GM12873 (cell line): ENCODE results near the gene ZNRD2.
A peak's percentile ranks its signal among the peaks of the same experiment; 100 is the strongest.

Experiments
- TF ChIP-seq, protein P1 (sequence below): IDR thresholded peaks from 2 replicates; pipeline ENCODE4 v1.5.1; 2012; ENCODE audit warnings: low read depth, mild to moderate bottlenecking, moderate library complexity, low read length, control low read depth; ENCODE audit not compliant: insufficient read depth; ENCODE audit errors: missing control alignments

The ZNRD2 gene, protein sequence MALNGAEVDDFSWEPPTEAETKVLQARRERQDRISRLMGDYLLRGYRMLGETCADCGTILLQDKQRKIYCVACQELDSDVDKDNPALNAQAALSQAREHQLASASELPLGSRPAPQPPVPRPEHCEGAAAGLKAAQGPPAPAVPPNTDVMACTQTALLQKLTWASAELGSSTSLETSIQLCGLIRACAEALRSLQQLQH

DNA sequence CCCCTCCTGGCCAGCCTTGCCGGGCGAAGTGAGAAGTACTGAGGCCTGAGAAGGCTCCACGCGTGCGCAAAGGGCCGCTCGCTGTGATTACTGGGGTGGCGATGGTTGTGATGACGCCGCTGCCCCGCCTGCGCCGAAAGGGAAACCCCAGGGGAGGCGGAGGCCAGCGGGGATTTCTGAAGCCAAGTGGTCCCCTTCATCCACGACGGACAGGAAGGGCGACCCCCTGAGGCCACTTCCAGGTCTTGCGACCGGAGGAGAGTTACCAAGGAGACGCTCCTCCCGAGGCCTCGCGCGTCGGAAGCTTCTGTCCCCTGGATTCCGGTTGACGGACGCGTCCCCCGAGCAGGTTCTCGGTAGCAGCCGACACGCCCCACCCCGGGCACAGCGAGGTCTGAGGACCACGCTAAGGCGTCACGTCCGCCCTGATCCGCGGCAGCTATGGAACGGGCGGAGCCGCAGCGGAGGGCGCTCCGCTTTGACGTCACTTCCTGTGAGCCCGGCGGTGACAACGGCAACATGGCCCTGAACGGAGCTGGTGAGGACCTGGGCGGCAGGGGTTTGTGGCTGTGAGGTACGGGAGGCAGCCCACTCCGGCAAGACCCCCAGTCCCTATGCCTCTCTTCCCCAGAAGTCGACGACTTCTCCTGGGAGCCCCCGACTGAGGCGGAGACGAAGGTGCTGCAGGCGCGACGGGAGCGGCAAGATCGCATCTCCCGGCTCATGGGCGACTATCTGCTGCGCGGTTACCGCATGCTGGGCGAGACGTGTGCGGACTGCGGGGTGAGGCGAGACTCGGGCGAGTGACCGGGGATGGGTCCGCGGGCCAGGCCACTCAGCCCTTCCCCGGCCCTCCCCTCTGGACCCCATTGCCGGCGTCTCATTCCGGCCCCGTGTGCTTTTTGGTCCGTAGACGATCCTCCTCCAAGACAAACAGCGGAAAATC lies at the start of gene ZNRD2:
Gene ZNRD2, plus strand, starts transcription at position 505 of the 946 bp plus-strand sequence. Its CDS starts 15 bp downstream, at position 520.
- TF ChIP-seq, protein P1, sequence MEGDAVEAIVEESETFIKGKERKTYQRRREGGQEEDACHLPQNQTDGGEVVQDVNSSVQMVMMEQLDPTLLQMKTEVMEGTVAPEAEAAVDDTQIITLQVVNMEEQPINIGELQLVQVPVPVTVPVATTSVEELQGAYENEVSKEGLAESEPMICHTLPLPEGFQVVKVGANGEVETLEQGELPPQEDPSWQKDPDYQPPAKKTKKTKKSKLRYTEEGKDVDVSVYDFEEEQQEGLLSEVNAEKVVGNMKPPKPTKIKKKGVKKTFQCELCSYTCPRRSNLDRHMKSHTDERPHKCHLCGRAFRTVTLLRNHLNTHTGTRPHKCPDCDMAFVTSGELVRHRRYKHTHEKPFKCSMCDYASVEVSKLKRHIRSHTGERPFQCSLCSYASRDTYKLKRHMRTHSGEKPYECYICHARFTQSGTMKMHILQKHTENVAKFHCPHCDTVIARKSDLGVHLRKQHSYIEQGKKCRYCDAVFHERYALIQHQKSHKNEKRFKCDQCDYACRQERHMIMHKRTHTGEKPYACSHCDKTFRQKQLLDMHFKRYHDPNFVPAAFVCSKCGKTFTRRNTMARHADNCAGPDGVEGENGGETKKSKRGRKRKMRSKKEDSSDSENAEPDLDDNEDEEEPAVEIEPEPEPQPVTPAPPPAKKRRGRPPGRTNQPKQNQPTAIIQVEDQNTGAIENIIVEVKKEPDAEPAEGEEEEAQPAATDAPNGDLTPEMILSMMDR: peak; percentile 68

DNA sequence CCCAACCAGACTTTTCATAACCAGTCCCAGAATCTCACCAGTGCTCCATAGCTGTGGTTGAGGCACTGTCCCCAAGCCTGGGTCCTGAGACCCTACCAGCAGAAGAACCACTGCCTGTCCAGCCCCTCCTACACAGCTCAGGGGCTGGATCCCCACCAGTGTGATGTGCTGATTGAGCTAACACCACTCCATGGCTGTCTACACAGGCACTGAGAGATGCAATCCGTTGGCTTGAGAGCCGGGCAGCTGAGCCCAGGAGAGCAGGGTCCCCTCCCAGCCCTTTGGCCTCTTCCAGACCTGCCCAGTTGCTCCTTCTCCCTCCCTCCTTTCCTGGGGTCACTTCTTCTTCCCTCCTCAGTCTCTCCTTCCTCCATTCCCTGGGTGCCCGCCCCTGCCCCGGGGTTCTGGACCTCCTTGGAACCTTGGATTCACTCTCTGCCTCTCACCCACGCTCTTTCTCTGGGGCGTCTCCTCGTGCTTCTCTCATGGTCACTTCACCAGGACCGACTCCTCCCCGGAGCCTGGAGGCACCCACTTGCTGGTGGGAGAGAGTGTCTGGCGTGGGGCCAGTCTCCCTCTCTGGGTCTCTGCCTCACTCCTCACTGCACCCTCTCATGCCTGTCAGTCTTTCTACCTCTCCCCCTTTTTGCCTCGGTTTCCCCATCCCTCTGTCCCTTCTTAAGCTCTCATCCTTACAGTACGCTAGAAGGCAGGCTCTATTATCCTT lies 46.1 kb upstream of the ZNRD2 start:
- TF ChIP-seq, protein P1: no peak

DNA sequence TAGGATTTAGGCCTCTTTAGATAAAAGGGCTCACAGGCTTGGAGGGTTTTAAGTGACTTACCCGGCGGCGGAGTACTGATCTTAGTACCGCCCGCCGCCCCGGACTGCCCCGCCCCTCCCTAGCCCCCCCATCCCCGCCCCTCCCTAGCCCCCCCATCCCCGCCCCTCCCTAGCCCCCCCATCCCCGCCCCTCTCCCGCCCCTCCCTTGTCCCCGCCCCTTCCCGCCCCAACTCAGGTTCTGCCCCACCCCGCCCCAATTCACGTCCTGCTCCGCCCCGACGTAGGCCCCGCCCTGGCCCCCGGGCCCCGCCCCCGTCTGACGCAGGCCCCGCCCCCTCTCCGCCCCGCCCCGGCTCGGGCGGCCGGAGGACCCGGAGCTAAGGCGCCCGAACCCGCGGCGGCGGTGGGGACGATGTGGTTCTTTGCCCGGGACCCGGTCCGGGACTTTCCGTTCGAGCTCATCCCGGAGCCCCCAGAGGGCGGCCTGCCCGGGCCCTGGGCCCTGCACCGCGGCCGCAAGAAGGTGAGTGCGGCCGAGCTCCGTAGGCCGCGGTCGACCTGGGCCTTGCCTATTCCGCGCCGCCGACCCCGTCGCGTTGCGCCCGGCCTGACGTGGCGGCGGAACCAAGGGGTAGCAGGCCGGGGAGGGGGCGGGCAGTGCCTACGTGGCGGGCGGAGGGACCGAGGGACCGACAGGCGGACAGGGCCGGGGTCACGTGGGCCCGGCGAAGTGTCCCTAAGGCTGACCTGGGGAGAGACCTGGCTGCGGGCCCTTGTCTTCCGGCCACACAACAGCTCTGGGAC lies 45.3 kb upstream of the ZNRD2 start, which contains the start of gene SCYL1:
Gene SCYL1, plus strand, starts transcription at position 343 of the 805 bp plus-strand sequence. Its CDS starts 71 bp downstream, at position 414.
- TF ChIP-seq, protein P1: no peak

DNA sequence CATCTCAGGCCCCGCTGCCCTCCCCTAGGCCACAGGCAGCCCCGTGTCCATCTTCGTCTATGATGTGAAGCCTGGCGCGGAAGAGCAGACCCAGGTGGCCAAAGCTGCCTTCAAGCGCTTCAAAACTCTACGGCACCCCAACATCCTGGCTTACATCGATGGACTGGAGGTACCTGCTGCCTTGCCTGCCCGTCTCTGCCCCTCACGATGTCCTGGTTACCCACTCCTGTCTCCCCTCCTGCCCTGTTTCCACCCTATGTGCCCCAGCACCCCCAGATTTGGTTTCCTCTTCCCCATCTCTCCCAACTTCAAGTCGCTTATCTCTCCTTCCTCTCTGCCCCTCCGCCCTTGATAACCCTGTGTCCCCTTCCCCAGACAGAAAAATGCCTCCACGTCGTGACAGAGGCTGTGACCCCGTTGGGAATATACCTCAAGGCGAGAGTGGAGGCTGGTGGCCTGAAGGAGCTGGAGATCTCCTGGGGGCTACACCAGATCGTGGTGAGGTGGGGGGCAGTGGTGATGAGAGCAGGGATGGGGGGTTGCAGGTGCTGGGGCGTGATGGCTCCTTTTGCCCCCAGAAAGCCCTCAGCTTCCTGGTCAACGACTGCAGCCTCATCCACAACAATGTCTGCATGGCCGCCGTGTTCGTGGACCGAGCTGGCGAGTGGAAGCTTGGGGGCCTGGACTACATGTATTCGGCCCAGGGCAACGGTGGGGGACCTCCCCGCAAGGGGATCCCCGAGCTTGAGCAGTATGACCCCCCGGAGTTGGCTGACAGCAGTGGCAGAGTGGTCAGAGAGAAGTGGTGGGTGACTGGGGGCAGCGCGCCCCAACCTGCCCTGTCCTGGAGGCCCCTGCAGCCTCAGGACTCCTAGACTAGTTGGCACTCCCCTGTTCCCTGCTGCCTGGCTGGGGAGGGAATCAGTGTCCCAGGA lies 44.5 kb upstream of the ZNRD2 start:
- TF ChIP-seq, protein P1: no peak

DNA sequence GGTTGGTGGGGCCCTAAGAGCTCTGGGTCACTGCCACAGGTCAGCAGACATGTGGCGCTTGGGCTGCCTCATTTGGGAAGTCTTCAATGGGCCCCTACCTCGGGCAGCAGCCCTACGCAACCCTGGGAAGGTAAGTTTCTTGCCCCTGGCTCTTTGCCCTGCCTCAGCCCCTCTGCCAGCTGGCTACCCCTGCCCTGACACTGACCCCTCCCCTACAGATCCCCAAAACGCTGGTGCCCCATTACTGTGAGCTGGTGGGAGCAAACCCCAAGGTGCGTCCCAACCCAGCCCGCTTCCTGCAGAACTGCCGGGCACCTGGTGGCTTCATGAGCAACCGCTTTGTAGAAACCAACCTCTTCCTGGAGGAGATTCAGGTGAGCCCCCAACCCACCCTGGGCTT lies 43.5 kb upstream of the ZNRD2 start:
- TF ChIP-seq, protein P1: no peak

DNA sequence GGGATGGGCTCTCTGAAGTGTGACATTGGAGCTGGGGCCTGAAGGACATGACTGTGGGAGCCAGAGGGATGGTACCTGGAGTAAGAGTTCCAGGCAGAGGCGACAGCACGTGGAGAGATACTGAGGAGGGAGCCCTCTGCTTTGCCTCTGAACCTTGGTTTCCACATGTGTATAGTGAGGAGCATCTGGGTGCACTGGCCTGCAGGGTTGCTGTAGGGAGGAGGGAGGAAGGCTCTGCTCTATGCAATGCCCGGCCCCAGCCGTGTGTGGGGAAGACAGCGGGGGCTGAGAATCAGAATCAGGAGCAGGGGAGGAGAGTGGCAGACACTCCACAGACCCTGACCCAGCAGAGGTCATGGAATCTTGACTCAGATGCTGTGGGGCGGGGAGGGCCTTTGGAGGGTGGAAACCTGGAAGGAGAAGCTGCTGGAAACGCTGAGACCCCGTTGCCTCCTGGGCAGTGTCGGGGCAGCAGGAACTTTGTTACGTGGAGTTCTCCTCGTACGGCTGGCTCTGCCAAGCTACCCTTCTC lies 41.4 kb upstream of the ZNRD2 start:
- TF ChIP-seq, protein P1: no peak
